HG03558 (cell line): ENCODE results near the gene COPE.
"Not testable (repeated sequence)": the region's sequence is repeated elsewhere in the genome, so short reads cannot be mapped to it uniquely, and the experiment has no call there.

ENCODE experiments used
- ATAC-seq: cut with Tn5 transposase; IDR thresholded peaks from one replicate; pipeline ENCODE4 v1.9.1; 2021; ENCODE audit warnings: moderate number of reproducible peaks; ENCODE audit not compliant: unreplicated experiment; ENCODE audit errors: extremely low read depth

COPE gene

GRCh38 chr19:18941628-18942354 is 22.6 kb upstream of the COPE start:
- no peak for ATAC-seq

DNA sequence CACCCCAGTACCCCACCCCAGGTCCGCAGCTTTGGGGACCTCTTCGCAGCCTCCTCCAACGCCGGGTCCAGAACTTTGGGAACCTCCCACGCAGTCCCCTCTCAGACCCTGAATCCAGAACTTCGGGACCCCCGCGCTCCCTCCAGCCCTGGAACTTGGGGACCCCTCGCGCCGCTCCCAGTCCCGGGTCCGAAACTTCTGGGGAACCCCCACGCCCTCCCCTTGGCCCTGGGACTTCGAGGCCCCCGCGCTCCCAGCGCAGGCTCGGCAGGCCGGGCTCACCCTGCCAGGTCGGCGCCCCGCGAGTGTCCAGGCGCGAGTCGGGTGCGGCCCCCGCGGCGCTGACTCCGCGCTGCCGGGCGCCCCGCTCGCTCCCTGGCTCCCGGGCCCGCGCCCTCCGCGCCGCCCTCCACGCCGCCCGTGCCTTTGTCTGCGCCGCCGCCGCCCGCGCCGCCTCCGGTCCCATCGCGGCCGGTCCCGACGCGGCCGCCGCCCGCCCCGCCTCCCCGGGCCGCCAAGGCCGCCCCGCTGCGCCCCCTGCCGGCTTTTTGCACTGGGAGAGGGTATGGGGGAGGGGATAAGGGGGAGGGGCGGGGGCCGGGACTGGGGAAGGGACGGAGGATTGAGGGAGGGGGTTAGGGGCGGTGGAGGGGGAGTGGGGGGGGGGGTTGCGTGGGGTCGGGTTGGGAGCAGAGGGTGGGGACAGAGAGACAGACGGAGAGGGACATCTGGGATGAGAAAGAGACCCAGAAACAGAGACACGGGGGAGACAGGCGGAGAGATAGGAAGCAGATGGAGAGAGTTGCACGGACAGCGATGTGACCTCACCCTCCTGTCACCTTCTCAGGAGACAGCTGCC is 21.8 kb upstream of the COPE start, which contains the start of gene HOMER3:
Gene HOMER3, minus strand, starts transcription at position 449 of the 859 bp plus-strand sequence. CDS start 2,235 bp downstream, outside the sequence.
- ATAC-seq, result no peak

GRCh38 chr19:18939922-18940768 is 21.0 kb upstream of the COPE start:
- no peak for ATAC-seq

DNA sequence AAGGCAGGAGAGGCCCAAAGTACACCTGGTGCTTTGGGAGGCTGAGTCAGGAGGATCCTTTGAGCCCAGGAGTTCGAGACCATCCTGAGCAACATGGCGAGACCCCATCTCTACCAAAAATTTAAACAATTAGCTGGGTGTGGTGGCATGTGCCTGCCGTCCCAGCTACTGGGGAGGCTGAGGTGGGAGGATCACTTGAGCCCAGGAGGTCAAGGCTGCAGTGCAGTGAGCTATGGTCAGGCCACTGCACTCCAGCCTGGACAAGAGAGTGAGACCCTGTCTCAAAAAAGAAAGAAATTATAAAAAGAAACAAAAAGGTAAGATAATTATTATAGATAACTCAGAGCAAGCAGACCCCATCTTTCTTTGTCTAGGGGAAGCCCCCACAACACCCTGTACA is 20.0 kb upstream of the COPE start:
- no peak for ATAC-seq

- ATAC-seq, result no peak
Measured at GRCh38 chr19:18933297-18933696, 14.1 kb upstream of the COPE start.

DNA sequence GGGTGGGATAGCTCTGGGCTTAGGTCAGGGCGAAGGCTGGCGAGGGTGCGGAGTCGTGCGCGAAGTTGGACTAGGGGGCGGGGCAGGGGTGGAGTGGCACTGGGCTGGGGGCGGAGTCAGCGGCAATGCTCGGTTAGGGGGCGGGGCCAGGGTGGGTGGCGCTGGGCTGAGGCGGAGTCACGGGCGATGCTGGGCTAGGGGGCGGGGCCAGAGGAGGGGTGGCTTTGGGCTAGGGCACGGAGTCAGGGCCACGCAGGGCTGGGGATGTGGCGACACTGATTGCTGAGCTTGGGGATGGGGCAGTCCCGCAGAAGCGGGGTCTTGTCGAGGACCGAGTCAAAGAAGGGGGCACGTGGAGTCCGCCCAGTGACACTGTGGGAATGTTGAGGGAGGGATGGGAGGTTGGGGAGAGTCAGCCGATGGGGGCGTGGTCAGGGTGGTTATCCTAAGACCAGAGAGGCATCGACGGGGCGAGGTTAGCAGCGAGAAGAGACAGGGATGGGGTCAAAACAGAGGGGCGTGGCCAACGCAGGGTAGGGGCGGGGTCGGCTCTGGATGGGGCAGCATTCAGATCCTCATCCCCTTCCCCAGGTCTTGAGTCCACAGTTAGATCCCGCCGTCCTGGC is 13.1 kb upstream of the COPE start:
- no peak for ATAC-seq

- ATAC-seq, result no peak
Measured at GRCh38 chr19:18931316-18932162, 12.4 kb upstream of the COPE start.

DNA sequence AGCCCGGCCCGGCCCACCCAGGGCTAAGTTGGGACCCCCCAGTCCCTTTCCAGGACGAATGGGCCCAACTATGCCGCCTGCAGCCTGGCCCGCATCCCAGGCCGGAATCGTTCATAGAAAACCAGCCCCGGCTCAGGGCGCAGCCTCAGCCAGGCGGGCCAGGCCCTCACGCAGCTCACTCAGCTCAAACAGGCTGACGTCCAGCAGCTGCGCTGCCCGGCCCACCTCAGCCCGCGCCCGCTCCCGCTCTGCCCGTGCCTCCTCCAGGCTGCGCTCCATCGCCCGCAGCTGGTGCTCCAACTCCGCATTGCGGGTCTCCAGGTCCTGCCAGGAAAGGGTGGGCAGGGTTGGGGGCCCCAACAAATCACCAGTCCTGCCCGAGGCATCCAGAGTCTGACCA is 10.1 kb upstream of the COPE start:
- ATAC-seq, result no peak

DNA sequence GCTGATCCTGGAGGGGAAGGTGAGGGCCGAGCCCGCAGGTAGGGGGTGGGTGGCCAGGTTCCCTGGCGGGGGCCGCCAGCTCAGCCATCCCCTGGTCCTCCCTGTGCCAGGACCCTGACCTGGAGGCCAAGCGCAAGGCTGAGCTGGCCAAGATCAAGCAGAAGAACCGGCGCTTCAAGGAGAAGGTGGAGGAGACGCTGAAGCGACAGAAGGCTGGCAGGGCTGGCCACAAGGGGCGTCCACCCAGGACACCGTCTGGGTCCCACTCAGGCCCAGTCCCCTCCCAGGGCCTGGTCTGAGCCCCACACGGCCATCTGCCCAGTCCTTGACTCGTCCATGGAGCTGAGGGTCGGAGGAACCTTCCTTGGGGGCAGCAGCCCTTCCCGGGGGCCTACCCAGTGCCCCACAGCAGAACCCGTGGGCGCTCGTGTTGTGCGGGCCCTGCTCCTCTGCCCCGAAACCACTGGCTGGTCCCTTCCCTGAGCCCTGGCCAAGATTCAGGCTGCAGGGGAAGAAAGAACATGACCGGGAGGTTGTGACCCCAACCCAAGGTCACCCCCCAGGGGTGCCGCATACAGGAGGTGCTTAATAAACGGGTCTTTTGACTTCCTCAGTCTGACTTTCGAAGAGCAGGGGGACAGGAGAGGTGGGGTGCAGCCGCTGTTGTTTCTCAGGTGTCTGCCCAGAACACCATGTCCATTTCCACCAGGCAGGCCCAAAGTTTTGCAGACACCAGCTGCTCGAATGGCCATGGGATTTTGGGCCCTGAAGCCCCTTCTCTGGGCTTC is 9.0 kb upstream of the COPE start:
- ATAC-seq, result no peak

GRCh38 chr19:18924684-18925213 is 5.6 kb upstream of the COPE start:
- ATAC-seq, result no peak

DNA sequence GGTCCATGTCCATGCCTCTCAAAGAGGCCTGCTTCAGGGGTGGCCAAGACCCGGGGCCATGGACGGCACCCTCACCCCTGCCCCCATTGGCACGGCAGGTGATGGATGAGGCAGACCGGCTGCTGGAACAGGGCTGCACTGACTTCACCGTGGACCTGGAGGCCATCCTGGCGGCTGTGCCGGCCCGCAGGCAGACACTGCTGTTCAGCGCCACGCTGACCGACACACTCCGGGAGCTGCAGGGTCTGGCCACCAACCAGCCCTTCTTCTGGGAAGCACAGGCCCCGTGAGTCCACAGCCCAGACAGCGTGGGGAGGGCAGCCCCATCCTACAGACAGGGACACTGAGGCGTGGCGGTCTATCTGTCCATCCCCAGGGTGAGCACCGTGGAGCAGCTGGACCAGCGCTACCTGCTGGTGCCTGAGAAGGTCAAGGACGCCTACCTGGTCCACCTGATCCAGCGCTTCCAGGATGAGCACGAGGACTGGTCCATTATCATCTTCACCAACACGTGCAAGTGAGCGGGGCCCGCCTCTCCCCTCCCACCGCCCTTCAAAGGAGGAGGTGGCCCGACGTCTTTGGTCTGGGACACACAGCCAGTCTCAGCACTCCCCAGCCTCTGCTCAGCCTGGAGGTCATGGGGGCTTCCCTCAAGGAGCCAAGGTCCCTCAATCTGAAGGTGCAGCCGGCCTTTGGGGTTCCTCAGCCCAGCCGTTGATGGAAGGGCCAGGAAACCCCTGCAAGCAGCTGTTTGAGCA is 3.2 kb upstream of the COPE start:
- no peak for ATAC-seq

- no peak for ATAC-seq
Measured at GRCh38 chr19:18921593-18921992, 2.4 kb upstream of the COPE start.

GRCh38 chr19:18920400-18920799 is 1.2 kb upstream of the COPE start:
- ATAC-seq, result no peak

GRCh38 chr19:18919900-18920214 is 670 bp upstream of the COPE start:
- ATAC-seq, result no peak

GRCh38 chr19:18917593-18917992 is 1.6 kb downstream of the COPE start:
- ATAC-seq, result not testable (repeated sequence)

DNA sequence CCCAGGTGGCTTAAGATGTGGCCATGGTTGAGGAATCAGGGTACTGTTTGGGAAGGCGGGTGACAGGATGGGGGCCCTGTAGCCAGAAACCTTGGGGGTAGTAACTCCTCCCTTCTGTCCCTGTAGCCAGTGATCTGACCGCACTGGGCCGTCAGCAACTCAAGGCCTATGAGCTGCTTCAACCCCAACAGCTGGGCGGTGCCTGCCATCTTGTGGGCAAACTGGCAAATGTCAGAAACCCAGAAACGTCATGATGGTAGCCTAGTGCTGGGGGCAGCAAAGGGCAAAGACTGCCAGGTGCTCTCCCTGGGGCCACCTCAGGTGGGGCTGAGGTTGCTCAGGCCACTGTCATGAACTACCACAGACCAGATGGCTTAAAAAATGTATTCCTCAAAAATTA is 3.5 kb downstream of the COPE start:
- no peak for ATAC-seq

DNA sequence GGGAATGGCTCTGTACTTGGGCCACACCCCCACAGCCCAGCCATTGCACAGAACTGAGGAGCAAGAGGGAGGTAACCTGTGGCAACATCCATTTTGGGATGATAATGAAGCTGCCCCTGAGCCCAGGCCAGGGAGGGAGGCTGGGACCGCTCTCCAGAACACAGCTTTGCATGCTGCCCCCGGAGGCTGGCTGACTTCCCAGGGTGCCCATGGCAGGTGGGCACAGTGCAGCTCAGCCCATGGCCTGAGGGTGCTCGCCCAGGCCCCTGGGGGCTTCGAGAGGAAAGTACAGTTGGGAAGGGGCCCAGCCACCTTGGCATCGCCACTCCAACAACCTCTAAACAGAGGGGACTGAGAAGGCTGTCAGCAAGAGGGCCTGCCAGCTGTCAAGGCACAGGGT is 5.7 kb downstream of the COPE start:
- no peak for ATAC-seq

- ATAC-seq, result no peak
Measured at GRCh38 chr19:18912933-18913332, 6.3 kb downstream of the COPE start.
